Measurements from ENCODE around the gene THSD7B. TPM values are rescaled to one million over a fixed set of nuclear protein-coding genes. Genes with fewer than 3 reads are reported as not detected.

Gene THSD7B
- total and polyA plus RNA-seq, 2 donors from 2014 or later, result 0.34 to 0.85 TPM

GRCh38 chr2:137194111-137194510 is 428.8 kb downstream of the THSD7B start:
- FAIRE-seq (no peak), DNase-seq (no peak)
- no peak overlapping the region for H3K27ac ChIP-seq (ENCODE audit: low read depth in 2 of 2, low read length in 2 of 2)
- no peak overlapping the region for H3K4me3 ChIP-seq (ENCODE audit: low read length in 3 of 3)
- TF ChIP-seq, protein P1, sequence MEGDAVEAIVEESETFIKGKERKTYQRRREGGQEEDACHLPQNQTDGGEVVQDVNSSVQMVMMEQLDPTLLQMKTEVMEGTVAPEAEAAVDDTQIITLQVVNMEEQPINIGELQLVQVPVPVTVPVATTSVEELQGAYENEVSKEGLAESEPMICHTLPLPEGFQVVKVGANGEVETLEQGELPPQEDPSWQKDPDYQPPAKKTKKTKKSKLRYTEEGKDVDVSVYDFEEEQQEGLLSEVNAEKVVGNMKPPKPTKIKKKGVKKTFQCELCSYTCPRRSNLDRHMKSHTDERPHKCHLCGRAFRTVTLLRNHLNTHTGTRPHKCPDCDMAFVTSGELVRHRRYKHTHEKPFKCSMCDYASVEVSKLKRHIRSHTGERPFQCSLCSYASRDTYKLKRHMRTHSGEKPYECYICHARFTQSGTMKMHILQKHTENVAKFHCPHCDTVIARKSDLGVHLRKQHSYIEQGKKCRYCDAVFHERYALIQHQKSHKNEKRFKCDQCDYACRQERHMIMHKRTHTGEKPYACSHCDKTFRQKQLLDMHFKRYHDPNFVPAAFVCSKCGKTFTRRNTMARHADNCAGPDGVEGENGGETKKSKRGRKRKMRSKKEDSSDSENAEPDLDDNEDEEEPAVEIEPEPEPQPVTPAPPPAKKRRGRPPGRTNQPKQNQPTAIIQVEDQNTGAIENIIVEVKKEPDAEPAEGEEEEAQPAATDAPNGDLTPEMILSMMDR (IDR thresholded peaks at IDR 0.05; ENCODE audit: borderline replicate concordance, extremely low read depth, insufficient read depth), result no peak
- H3K27me3 ChIP-seq (ENCODE audit: control insufficient read depth, insufficient read depth, low read length), result no peaks in the 10 kb centered on the region
- H3K9ac ChIP-seq (ENCODE audit: low read length in 3 of 3), result no peak overlapping the region
- no peaks in the 10 kb centered on the region for H3K9me3 ChIP-seq (ENCODE audit: control insufficient read depth in 2 of 3, insufficient read depth in 1 of 3, low read length in 3 of 3)
- intact Hi-C loops (cut with DNase I), result no loop called here
- no peaks in the 10 kb centered on the region for H3K4me1 ChIP-seq (ENCODE audit: control insufficient read depth in 2 of 3, insufficient read depth in 2 of 3, low read depth in 1 of 3, low read length in 3 of 3)
- no peaks in the 10 kb centered on the region for H3K36me3 ChIP-seq (ENCODE audit: control insufficient read depth in 2 of 3, insufficient read depth in 3 of 3, low read length in 3 of 3)

- Histone ChIP-seq H3K36me3 (ENCODE audit: control insufficient read depth in 2 of 3, insufficient read depth in 3 of 3, low read length in 3 of 3) (no peaks in the 10 kb centered on the region), H3K9ac (ENCODE audit: low read length in 3 of 3) (no peak overlapping the region), H3K9me3 (ENCODE audit: control insufficient read depth in 2 of 3, insufficient read depth in 1 of 3, low read length in 3 of 3) (no peaks in the 10 kb centered on the region), H3K4me1 (ENCODE audit: control insufficient read depth in 2 of 3, insufficient read depth in 2 of 3, low read depth in 1 of 3, low read length in 3 of 3) (no peaks in the 10 kb centered on the region), H3K27ac (ENCODE audit: low read depth in 2 of 2, low read length in 2 of 2) (no peak overlapping the region), H3K27me3 (ENCODE audit: control insufficient read depth, insufficient read depth, low read length) (no peaks in the 10 kb centered on the region), H3K4me3 (ENCODE audit: low read length in 3 of 3) (no peak overlapping the region)
- intact Hi-C loops (cut with DNase I), result no loop called here
- DNase-seq (no peak), FAIRE-seq (no peak)
- TF ChIP-seq, protein P1 (IDR thresholded peaks at IDR 0.05; ENCODE audit: borderline replicate concordance, extremely low read depth, insufficient read depth), result no peak
Measured at GRCh38 chr2:137199751-137200150, 434.4 kb downstream of the THSD7B start.

GRCh38 chr2:137202318-137202717 is 437.0 kb downstream of the THSD7B start:
- Histone ChIP-seq H3K27ac (ENCODE audit: low read depth in 2 of 2, low read length in 2 of 2) (no peak overlapping the region), H3K9ac (ENCODE audit: low read length in 3 of 3) (no peak overlapping the region), H3K27me3 (ENCODE audit: control insufficient read depth, insufficient read depth, low read length) (no peaks in the 10 kb centered on the region), H3K4me3 (ENCODE audit: low read length in 3 of 3) (no peak overlapping the region), H3K9me3 (ENCODE audit: control insufficient read depth in 2 of 3, insufficient read depth in 1 of 3, low read length in 3 of 3) (no peaks in the 10 kb centered on the region), H3K4me1 (ENCODE audit: control insufficient read depth in 2 of 3, insufficient read depth in 2 of 3, low read depth in 1 of 3, low read length in 3 of 3) (no peaks in the 10 kb centered on the region), H3K36me3 (ENCODE audit: control insufficient read depth in 2 of 3, insufficient read depth in 3 of 3, low read length in 3 of 3) (no peaks in the 10 kb centered on the region)
- intact Hi-C loops (cut with DNase I), result no loop called here
- no peak for FAIRE-seq
- TF ChIP-seq, protein P1 (IDR thresholded peaks at IDR 0.05; ENCODE audit: borderline replicate concordance, extremely low read depth, insufficient read depth), result no peak
- peak in 3 of 5 donors; percentile 16 to 24 (median 21) for DNase-seq

- H3K9ac ChIP-seq (ENCODE audit: low read length in 3 of 3), result no peak overlapping the region
- no peaks in the 10 kb centered on the region for H3K4me1 ChIP-seq (ENCODE audit: control insufficient read depth in 2 of 3, insufficient read depth in 2 of 3, low read depth in 1 of 3, low read length in 3 of 3)
- intact Hi-C loops (cut with DNase I), result no loop called here
Measured at GRCh38 chr2:137205324-137205723, 440.0 kb downstream of the THSD7B start.

More at GRCh38 chr2:137205324-137205723, 440.0 kb downstream of the THSD7B start:
- no peak overlapping the region for H3K27ac ChIP-seq (ENCODE audit: low read depth in 2 of 2, low read length in 2 of 2)
- FAIRE-seq (no peak), DNase-seq (no peak)
- H3K27me3 ChIP-seq (ENCODE audit: control insufficient read depth, insufficient read depth, low read length), result no peaks in the 10 kb centered on the region
- no peaks in the 10 kb centered on the region for H3K36me3 ChIP-seq (ENCODE audit: control insufficient read depth in 2 of 3, insufficient read depth in 3 of 3, low read length in 3 of 3)
- TF ChIP-seq, protein P1 (IDR thresholded peaks at IDR 0.05; ENCODE audit: borderline replicate concordance, extremely low read depth, insufficient read depth), result no peak
- H3K4me3 ChIP-seq (ENCODE audit: low read length in 3 of 3), result no peak overlapping the region
- no peaks in the 10 kb centered on the region for H3K9me3 ChIP-seq (ENCODE audit: control insufficient read depth in 2 of 3, insufficient read depth in 1 of 3, low read length in 3 of 3)
